NCI-H2029 treated with DMSO at 0.1 percent for 48 hours (cell line): ENCODE results near the gene AK2.

Experiments used
- DNase-seq: peaks from one replicate; lab custom pipeline; 2025; lab: John Stamatoyannopoulos, UW

AK2 gene

DNA sequence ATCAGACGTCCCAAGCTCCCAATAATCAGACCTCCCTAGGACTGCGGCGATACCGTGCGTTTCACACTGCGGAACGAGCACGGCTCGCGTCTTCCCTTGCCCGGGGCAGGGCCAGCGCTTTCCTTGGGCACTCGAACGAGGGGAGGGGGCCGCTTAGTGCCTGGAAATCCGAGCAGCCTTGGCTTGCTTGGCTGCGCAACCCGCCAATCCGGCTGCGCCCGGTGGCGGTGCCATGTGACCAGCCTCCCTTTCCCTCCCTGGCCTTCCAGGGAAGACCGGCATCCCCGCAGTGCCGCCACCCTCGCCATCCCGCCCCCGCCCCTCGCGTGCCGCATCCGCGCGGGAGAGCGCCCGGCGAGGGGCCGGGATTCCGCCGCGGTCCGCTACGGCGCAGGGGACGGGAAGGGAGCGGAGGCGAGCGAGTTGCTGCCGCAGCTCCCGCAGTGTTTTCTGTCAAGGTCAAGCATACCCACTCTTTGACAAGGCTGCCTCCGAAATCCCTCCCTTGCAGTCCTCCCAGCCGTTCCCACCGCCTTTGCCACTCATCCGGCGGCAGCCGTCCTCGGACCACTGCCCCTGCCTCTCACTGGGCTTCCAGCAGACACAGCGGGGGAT is 63.8 kb downstream of the AK2 start:
- peak; percentile 35 for DNase-seq

DNA sequence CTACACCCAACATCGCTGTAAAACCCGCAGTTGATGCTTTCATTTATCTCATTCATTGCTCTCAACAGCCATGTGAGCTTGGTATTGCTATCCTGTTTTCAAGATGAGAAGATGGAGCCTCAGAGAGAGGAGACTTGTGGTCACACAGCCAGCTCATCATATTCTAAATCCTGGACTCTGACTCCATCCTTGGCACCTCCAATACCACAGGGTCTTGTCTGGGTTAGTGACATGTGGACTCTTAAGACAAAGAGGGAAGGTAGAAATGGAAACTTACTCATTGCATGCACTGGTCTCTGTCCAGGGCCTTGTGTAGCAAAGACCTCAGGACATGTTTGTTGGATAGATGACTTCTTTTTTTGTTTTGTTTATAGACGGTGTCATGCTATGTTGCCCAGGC is 65.1 kb downstream of the AK2 start:
- DNase-seq: no peak

DNA sequence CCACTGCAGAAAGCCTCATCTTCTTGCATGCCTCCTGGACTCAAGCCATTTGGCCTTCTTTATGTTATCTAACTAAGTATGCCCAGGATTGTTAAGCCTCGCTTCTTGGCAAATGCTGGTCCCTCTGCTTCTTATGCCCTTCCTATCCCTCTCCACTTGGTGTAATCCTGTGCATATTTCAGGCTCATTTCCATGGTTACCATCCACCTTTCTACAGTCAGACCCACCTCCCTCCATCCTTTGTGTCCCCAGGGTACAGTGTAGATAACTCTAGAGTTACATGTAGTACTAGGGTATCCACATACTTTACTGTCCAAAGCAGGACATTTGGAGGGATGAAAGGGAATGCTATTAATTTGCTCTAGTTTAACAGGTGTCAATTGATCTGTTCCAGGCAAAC is 65.5 kb downstream of the AK2 start:
- DNase-seq: no peak

DNA sequence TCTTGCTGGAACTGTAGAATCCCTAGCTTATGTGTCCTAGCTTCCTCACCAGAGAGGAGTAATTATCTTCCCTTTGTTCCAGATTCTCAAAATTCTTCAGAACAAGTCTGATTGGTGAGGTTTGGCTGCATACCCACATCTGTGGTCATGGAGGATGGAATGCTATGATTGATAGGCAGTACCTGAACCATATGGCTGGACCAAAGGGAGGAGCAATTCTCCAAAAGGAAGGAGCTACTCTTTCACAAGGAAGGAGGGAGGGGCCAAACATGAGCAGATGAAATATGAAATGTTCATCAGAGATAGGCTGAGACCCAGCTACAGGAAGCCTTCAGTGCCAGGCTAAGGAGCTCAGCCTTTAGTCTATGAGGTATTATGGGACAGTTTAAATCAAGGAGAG is 67.1 kb downstream of the AK2 start:
- no peak for DNase-seq

DNA sequence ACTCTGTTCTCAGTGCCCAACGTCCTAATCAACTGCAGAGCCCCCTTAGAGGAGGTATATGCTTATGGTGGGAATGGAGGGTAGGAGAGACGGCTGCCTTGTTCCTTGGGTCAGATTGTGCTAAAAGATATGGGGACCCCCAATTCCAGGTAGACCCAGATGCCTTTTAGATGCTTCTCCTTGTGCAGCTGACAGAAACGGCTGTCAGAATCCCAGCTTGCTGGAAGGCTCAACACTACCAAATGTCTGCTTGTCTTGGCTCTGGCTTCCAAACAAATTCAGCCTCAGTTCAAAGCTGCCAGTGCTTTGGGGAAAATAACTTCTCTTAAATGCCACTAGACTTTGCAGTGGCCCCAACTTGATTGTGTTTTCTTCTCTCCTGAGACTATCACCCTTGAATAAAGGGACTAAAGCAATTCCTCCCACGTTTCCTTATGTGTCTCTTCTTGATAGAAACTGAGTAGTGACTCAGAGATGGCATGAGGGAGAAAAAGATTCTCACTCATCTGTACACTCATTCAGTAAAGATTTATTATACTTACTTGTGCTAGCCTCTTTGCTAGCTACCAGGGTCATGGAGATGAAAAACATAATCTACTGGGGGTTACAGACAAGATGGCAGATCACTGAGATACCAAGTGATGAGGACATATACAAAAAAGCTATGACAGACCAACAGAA is 68.7 kb downstream of the AK2 start:
- DNase-seq: no peak

DNA sequence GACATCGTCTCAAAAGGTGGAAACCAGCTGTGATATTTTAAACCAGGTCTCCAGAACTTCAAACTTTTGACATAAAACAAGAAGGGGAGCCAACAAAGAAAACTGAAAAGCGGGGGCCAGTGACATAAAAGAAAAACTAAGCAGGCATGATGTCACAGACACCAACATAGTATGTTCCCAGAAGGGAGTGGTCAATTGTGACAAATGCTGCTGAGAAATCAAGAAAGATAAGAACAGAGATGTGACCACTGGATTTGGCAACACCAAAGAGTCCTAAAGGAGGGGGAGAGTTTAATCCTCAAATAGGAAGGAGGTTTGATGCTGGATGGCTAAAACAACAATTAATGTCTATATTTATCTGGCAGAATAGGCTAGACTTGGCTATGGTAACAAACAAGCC is 69.8 kb downstream of the AK2 start:
- DNase-seq: no peak

DNA sequence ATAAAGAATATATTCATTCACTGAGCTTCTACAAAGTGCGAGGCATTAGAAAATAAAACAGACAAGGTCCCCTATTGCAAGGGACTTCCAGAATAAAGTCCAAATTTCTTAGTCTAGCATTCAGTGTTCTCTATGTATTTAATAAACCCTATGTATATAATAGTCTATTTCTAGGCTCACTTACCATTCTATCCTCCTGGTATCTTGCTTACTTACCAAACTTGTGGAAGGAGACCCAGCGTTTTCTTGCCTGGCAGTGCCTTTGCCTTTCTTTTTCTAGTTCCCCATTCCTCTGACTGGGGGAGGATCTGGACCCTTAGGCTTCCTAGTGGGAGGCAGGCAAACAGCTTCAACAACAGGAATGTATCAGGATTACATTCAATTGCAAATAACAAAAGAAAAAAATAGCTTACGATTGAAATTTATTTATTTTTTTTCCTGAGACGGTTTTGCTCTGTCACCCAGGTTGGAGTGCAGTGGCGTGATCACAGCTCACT is 71.4 kb downstream of the AK2 start:
- DNase-seq: no peak

DNA sequence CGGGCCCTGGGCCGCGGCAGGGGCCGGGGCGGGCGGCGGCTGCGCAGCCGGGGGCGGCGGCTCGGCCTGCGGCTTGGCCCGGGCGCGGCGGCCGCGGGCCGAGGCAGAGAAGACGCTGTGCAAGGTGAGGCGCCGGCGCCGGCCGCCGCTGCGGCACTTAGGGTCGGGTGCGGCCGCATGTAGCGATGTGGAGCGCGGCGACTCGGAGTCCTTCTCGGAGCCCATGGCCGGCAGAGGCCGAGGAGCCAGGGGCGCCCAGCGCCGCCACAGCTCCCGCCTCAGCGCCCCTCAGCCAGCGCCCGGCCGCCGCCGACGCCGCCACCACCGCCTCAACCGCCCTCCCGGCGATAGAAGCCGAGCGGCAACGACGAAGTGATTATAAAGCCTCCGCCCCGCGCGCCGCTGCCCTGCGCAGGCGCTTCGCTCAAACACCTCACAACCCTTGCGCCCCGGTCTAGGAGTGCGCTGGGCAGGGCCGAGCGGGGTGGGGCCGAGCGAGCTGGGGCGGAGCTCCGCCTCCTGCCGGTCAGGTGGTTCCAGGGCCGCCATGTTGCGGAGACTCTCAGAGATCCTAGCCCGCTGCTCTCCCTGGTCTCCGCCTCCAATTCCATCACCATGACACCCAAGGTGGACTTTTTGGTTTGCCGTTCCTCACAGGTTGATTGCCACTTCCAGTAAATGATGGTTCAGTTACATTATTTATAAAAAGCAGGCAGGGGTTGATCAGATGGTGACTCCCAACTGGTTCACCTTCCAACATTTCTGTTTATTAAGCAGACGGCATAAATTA is 72.0 kb downstream of the AK2 start, which contains the start of gene RNF19B:
TSS of gene RNF19B (minus strand) at position 349 of the 790 bp plus-strand sequence. CDS start at position 225, 124 bp downstream.
- DNase-seq: peak; percentile 71

DNA sequence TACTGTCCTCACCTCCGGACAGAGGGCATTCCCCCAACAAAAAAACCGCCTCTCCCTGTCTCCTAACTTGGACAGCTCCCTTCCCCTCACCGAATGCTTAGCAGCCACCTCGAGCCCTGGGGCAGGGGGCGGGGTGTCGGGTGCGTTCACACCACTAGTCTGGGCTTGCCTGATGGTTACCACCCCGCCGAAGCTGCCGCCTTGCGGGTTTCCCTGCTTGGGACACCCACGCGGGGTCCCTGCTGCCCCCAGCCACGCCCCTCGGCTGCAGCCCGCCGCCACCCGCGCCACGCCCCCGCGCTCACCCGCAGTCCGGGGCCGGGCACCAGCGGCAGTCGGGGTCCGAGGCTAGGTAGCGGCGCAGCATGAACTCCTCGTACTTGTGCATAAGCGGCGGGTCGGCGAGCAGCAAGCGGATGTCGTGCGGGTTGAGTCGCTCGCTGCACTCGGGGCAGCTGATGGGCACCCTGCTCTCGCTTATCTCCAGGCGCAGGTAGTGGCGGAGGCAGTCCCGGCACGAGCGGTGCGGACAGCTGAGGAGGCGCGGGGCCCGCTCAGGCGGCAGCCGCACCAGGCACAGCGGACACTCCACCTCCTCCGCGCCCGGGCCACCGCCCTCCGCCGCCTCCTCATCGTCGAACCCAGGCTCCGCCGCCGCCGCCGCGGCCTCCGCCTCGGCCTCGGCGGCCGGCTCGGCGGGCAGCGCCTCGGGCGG is 72.8 kb downstream of the AK2 start:
- no peak for DNase-seq

DNA sequence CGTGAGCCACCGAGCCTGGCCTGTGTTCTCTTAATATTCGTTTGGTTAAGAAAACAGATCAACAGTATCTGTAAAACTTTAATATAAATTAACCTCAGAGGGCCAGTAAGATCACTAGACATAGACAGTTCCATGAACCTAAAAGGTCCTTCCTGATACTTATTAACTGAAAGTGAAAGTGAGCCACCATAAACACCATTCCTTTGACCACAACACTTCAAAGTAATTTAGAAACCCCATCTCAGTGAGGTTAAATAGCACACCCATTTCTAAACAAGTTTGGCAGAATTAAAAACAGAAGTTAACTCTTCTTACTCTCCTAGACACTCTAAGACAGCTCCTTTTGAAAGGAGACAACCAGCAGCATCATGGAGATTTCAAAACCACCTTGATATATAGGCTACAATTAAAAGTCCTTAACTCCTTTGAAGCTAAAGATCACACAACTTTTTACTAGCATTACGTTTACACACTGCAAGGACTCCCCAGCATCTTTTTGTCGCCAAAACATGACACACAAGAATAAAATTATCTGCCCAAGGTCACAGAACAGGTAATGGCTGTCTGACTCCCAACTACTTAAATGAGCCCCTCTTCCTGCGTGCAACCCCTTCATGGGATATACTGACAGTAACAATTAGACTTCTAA is 74.3 kb downstream of the AK2 start:
- no peak for DNase-seq

DNA sequence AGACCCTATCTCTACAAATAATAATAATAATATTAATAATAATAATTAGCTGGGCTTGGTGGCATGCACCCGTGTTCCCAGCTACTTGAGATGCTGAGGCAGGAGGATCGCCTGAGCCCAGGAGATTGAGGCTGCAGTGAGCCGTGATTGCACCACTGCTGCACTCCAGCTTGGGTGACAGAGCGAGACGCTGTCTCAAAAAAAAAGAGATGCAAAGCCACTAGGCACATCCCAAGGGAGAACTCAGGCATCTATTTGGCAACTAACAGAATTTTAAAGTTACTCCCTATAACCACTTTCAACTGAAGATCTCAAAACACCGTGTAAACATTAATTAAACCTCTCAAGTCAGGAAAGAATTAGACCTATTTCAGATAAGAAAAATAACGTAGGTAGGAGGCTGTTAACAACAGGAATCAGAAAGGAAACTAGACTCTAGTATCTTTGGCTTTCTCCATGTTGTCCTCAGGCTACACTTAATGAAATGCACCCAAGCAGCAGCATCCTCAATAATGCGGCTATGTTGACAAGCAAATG is 75.8 kb downstream of the AK2 start:
- no peak for DNase-seq

DNA sequence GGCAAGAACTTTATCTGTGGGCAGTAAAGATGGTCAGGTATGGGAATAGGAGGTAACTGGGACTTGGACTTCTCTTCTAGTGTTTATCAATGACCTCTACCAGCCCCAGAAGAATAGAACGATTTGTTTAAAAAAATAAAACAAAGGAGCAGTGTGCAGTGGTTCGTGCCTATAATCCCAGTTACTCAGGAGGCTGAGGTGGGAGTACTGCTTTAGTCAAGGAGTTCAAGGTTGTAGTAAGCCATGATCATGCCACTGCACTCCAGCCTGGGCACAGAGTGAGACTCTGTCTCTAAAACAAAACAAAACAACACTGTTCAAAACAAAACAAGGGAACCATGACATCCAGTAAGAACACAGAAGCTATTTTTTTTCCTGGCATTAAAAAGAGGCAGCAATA is 76.3 kb downstream of the AK2 start:
- DNase-seq: no peak

DNA sequence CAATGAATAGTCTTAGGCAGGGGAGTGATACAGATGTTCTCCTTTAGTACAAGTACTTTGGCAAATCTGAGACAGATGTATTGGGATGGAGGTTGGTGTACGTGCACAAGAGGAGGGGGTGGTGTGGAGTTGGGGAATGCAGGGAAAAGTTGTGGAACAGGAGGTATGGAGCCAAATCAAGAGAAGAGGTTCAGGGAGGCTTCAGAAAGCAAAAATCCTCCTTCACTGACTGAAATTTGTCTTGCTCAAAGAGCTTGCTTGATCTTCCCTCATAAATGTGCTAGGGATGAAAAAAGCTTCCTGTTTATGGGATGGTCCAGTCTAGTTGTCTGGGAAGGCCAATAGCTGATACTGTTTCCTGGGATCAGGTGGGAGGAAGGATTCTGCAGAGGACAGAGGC is 77.9 kb downstream of the AK2 start:
- no peak for DNase-seq
